Coronary artery (tissue), 2 donors: ENCODE results near the gene ULK4.
"Not testable (repeated sequence)": the region's sequence is repeated elsewhere in the genome, so short reads cannot be mapped to it uniquely, and the experiment has no call there.

Experiments
- DNase-seq: peaks from one replicate; pipeline ENCODE4 v3.0.0-alpha.2; 2017; ENCODE audit warnings: low spot score
- H3K27ac ChIP-seq, 2 donors: fragments of 200-600 bp; sonication (generic); one replicate each; pipeline ENCODE4 v1.5.1; 2016 to 2019
- H3K4me3 ChIP-seq: fragments of 200-600 bp; sonication (generic); 2 replicates; pipeline ENCODE4 v1.5.1; 2016; ENCODE audit warnings: mild to moderate bottlenecking, moderate library complexity
- CTCF ChIP-seq: fragments of 200-600 bp; sonication (generic); IDR thresholded peaks from one replicate; pipeline ENCODE4 v1.5.1; 2019; ENCODE audit warnings: antibody characterized with exemption

The ULK4 gene

GRCh38 chr3:41867533-41867932 is 94.4 kb downstream of the ULK4 start:
- Histone ChIP-seq H3K4me3 (no peak overlapping the region), H3K27ac (no peak overlapping the region)
- DNase-seq, result no peak
- TF ChIP-seq CTCF, result no peak

DNA sequence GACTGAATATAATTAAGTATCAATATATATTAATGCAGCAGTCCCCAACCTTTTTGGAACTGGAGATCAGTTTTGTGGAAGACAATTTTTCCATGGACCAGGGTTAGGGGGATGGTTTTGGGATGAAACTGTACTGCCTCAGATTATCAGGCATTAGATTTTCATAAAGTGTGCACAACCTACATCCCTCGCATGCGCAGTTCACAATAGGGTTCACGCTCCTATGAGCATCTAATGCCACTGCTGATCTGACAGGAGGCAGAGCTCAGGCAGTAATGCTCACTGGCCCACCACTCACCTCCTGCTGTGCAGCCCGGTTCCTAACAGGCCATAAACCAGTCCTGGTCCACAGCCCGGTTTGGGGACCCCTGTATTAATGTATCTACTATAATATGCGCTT is 95.6 kb downstream of the ULK4 start:
- no peak overlapping the region for H3K4me3 ChIP-seq

DNA sequence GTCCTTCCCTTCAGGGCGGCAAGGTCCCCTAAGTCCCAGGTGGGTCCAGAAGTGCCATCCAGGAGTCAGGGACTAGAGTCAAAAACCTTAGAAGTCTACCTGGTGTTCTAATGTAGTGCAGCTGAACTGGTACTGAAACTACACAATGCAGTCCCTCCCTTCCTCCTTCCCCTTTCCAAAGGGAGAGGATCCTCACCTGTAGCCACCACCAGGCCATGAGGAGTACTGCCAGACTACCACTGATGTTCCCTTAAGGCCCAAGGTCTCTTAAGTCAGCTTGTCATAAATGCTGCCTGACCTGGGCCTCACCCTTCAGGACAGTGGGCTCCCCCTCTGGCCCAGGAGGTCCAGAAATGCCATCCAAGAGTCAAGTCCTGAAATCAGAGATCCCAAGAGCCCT is 98.9 kb downstream of the ULK4 start:
- TF ChIP-seq CTCF, result no peak
- H3K27ac ChIP-seq, result no peak overlapping the region

More for the DNA sequence above, 95.6 kb downstream of the ULK4 start:
- no peak for TF ChIP-seq CTCF
- H3K27ac ChIP-seq, result no peak overlapping the region
- no peak for DNase-seq

DNA sequence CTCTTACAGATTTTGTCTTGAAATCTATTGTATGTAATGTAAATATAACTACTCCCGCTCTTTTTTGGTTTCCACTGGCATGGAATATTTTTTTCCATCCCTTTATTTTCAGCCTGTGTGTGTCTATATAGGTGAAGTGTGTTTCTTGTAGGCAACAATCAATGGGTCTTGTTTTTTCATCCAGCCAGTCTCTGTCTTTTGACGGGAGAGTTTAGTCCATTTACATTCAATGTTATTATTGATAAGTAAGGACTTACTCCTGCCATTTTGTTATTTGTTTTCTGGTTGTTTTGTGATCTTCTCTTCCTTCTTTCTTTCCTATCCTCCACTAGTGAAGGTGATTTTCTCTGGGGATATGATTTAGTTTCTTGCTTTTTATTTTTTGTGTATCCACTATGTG is 101.4 kb downstream of the ULK4 start:
- H3K4me3 ChIP-seq, DNase-seq, H3K27ac ChIP-seq: not testable (repeated sequence)

More for the DNA sequence above, 98.9 kb downstream of the ULK4 start:
- no peak overlapping the region for H3K4me3 ChIP-seq
- DNase-seq, result no peak

DNA sequence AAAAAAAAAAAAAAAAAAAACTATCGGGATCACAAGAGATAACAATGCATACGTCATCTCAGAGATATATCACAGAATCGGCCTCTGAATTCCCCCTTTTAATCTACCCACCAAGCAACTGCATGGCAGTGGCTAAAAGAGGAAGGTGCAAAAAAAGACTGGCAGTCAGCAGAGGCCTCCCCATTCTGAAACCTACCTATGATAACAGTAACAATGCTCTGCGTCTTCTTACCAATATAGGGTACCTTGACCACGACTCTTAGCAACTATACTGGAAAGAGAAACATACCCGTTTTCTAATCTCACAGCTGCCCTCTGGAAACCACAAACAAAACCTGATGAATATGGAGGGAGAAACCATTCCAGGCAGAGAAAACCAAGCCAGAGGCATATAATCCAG is 106.9 kb downstream of the ULK4 start:
- no peak for DNase-seq
- no peak overlapping the region for H3K4me3 ChIP-seq
- no peak for TF ChIP-seq CTCF
- no peak overlapping the region for H3K27ac ChIP-seq

DNA sequence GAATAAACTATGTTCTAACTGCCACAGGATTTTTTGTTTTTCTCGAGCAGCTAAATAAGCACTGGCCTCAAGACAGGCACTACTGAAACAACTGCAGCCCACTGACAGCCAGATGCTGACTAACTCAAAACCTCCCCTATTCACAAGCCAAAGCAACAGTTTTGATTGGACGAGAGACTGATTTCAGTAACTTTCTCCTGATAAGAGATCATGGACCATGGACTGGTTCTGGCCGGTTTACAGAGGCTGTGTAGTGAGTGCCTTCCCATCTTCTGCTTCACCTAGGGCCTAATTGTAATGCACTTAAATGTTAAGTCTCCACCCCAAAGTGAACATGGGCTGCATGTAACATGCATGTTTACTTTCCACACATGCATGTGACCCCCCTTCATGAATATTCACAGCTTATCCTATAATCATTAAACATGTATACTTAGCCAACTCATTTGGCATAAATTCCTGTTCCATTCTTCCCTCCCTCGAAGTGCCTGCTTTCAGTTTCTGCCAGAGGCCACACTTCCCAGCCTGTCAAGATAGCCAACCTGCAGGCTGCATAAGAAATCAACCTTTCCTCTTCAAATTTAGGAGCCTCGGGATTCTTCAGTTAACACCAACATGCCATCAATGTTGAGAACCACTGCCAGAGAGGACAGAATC is 108.2 kb downstream of the ULK4 start:
- TF ChIP-seq CTCF, result no peak
- no peak for DNase-seq
- H3K27ac ChIP-seq, result no peak overlapping the region
- no peak overlapping the region for H3K4me3 ChIP-seq

DNA sequence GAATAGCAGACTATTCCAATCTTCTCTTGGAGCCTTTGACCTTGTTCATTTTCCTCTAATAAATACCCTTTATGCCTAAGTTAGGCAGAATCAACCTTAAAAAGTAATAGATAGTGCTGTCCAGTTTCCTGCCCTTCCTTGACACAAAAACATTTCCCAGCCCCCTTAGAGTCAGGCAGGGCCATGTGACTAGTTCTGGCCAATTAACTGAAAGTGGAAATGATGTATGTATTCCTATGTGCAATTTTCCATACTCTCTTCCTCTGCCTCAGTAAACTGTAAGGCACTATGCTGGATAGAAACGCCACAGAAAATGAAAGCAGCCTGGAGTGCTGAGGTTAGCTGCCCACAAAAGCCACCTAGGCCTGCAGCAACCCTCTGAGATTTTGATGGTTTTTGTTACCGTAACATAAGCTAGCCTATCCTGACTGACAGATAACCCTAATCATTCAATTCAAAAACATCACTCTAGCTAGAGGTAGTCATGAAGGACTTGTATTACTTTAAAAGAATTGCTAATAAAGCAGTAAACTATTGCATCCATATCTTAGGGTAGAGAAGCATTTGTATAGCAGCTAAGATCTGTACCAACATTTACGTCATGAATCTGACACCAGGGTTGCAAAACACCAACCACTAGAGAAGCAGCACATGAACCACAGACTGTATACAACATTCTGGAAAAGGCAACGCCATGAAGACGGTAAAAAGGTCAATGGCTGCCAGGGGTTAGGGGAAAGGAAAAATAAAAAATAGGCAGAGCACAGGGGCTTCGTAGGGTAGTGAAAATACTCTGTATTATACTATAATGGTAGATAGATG is 112.9 kb downstream of the ULK4 start:
- no peak overlapping the region for H3K4me3 ChIP-seq
- no peak for TF ChIP-seq CTCF
- no peak overlapping the region for H3K27ac ChIP-seq
- no peak for DNase-seq
